Choroid plexus epithelial cell (primary cell): Measurements from ENCODE around the gene R3HDM4.

Experiments
- DNase-seq: peaks from one replicate; pipeline ENCODE4 v3.0.0-alpha.2; 2010; ENCODE audit warnings: low read depth
- H3K4me3 ChIP-seq: 2 replicates; pipeline ENCODE4 v1.5.1; 2011; ENCODE audit warnings: low read depth, mild to moderate bottlenecking, control low read depth, low read length, moderate library complexity
- TF ChIP-seq, protein P1 (sequence below): conservative IDR thresholded peaks from 2 replicates; pipeline ENCODE4 v1.5.1; 2011; ENCODE audit warnings: low read depth, mild to moderate bottlenecking, control low read depth, inconsistent platforms, low read length, moderate library complexity

R3HDM4 gene

GRCh38 chr19:945401-946252 is 32.6 kb upstream of the R3HDM4 start:
- H3K4me3 ChIP-seq: no peak overlapping the region
- no peak for DNase-seq
- TF ChIP-seq, protein P1, sequence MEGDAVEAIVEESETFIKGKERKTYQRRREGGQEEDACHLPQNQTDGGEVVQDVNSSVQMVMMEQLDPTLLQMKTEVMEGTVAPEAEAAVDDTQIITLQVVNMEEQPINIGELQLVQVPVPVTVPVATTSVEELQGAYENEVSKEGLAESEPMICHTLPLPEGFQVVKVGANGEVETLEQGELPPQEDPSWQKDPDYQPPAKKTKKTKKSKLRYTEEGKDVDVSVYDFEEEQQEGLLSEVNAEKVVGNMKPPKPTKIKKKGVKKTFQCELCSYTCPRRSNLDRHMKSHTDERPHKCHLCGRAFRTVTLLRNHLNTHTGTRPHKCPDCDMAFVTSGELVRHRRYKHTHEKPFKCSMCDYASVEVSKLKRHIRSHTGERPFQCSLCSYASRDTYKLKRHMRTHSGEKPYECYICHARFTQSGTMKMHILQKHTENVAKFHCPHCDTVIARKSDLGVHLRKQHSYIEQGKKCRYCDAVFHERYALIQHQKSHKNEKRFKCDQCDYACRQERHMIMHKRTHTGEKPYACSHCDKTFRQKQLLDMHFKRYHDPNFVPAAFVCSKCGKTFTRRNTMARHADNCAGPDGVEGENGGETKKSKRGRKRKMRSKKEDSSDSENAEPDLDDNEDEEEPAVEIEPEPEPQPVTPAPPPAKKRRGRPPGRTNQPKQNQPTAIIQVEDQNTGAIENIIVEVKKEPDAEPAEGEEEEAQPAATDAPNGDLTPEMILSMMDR: no peak

DNA sequence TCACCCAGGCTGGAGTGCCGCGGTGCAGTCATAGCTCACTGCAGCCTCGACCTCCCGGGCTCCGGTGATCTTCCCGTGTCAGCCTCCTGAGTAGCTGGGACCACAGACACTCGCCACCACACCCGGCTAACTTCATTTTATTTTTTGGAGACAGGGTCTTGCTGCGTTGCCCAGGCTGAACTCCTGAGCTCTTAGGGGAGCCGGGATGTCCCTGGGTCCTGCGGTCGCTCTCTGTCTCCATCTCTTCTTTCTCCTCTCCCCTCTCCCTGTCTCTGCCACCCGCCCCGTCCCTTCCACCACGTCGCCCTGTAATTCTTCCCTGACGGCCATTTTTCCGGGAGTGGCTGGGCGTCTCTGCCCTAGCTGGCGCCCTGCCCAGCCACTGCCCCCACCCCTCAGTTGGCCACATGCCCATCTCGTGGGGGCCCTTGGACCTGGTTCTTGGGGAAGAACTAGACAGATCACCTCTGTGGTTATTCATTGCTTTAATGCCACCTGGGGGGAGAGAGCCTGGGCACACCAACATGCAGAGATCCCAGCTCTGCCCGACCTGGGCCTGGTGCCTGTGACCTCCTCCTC is 31.7 kb upstream of the R3HDM4 start:
- TF ChIP-seq, protein P1: no peak
- H3K4me3 ChIP-seq: no peak overlapping the region
- DNase-seq: no peak

- H3K4me3 ChIP-seq: no peak overlapping the region
- no peak for DNase-seq
- TF ChIP-seq, protein P1: no peak
Measured at GRCh38 chr19:944171-944567, 31.1 kb upstream of the R3HDM4 start.

- H3K4me3 ChIP-seq: no peak overlapping the region
- no peak for DNase-seq
- TF ChIP-seq, protein P1: no peak
Measured at GRCh38 chr19:943551-944170, 30.6 kb upstream of the R3HDM4 start.

GRCh38 chr19:942133-942645 is 29.2 kb upstream of the R3HDM4 start:
- no peak for DNase-seq
- no peak overlapping the region for H3K4me3 ChIP-seq
- TF ChIP-seq, protein P1: no peak

GRCh38 chr19:941292-942132 is 28.5 kb upstream of the R3HDM4 start:
- DNase-seq: no peak
- TF ChIP-seq, protein P1: no peak
- H3K4me3 ChIP-seq: no peak overlapping the region
